ENCODE results near the gene ANO8. TPM values are rescaled to one million over a fixed set of nuclear protein-coding genes. Genes with fewer than 3 reads are reported as not detected.
A peak's percentile ranks its signal among the peaks of the same experiment; 100 is the strongest.
"Not testable (repeated sequence)": the region's sequence is repeated elsewhere in the genome, so short reads cannot be mapped to it uniquely, and the experiment has no call there.

The ANO8 gene
- under 1 TPM; 0.06 to 0.40 (median 0.12) TPM for polyA plus RNA-seq

GRCh38 chr19:17334414-17335409 is at the start of gene ANO8:
Gene ANO8 (minus strand): TSS chr19:17334855. CDS start chr19:17334670, 185 bp downstream.
- H3K36me3 Mint-ChIP-seq: peaks cover 0 to 3% (median 0%) of the 10 kb centered on the region in 3 donors

GRCh38 chr19:17380426-17381138 is 45.9 kb upstream of the ANO8 start:
- no peak overlapping the region for H3K27ac Mint-ChIP-seq
- H3K4me1 Mint-ChIP-seq: peaks cover 5 to 6% of the 10 kb centered on the region in 2 donors
- no peak overlapping the region for H3K4me3 Mint-ChIP-seq

More at GRCh38 chr19:17334414-17335409, at the start of gene ANO8:
- Mint-ChIP-seq H3K27ac (peak within 1 kb of the TSS; percentile 69 to 98 (median 90)), H3K27me3 (ENCODE audit: low read depth in 3 of 3) (peaks cover 0 to 11% (median 11%) of the 10 kb centered on the region in 3 donors), H3K4me1 (peaks cover 32 to 44% of the 10 kb centered on the region in 2 donors), H3K4me3 (peak within 1 kb of the TSS; percentile 88 to 97 (median 96)), H3K9me3 (no peaks in the 10 kb centered on the region)
- peak; percentile 91 to 95 (median 94) for DNase-seq

GRCh38 chr19:17379221-17379631 is 44.6 kb upstream of the ANO8 start:
- no peak overlapping the region for H3K4me3 Mint-ChIP-seq
- peaks cover 0 to 12% (median 6%) of the 10 kb centered on the region in 3 donors for H3K27me3 Mint-ChIP-seq (ENCODE audit: low read depth in 3 of 3)
- H3K36me3 Mint-ChIP-seq: no peaks in the 10 kb centered on the region
- peaks cover 5 to 6% of the 10 kb centered on the region in 2 donors for H3K4me1 Mint-ChIP-seq
- no peak for DNase-seq
- peaks cover 0 to 1% (median 0%) of the 10 kb centered on the region in 6 donors for H3K9me3 Mint-ChIP-seq
- H3K27ac Mint-ChIP-seq: peak overlapping the region in 1 of 6 donors; percentile 50

More at GRCh38 chr19:17380426-17381138, 45.9 kb upstream of the ANO8 start:
- H3K27me3 Mint-ChIP-seq (ENCODE audit: low read depth in 3 of 3): peaks cover 0 to 11% (median 6%) of the 10 kb centered on the region in 3 donors
- peaks cover 0 to 1% (median 0%) of the 10 kb centered on the region in 6 donors for H3K9me3 Mint-ChIP-seq
- H3K36me3 Mint-ChIP-seq: no peaks in the 10 kb centered on the region
- no peak for DNase-seq

- Mint-ChIP-seq H3K36me3 (no peaks in the 10 kb centered on the region), H3K27me3 (ENCODE audit: low read depth in 3 of 3) (peaks cover 0 to 12% (median 6%) of the 10 kb centered on the region in 3 donors), H3K4me1 (peaks cover 5 to 6% of the 10 kb centered on the region in 2 donors), H3K9me3 (peaks cover 0 to 1% (median 0%) of the 10 kb centered on the region in 6 donors), H3K27ac (peak overlapping the region in 1 of 6 donors; percentile 50), H3K4me3 (no peak overlapping the region)
- no peak for DNase-seq
These were observed 43.6 kb upstream of the ANO8 start for GRCh38 chr19:17378271-17378670.

GRCh38 chr19:17376935-17377600 is 42.4 kb upstream of the ANO8 start, which contains the start of gene PLVAP:
Gene PLVAP (minus strand): TSS chr19:17377342. CDS start chr19:17377288, 54 bp downstream.
- Mint-ChIP-seq H3K27ac (no peak within 1 kb of the TSS), H3K36me3 (no peaks in the 10 kb centered on the region), H3K9me3 (peaks cover 0 to 1% (median 0%) of the 10 kb centered on the region in 6 donors), H3K4me3 (no peak within 1 kb of the TSS), H3K27me3 (ENCODE audit: low read depth in 3 of 3) (peaks cover 0 to 12% (median 6%) of the 10 kb centered on the region in 3 donors), H3K4me1 (no peaks in the 10 kb centered on the region)
- no peak for DNase-seq

GRCh38 chr19:17370026-17370587 is 35.5 kb upstream of the ANO8 start:
- H3K27ac Mint-ChIP-seq: peak overlapping the region in 2 of 6 donors; percentile 14 to 53

GRCh38 chr19:17365361-17365760 is 30.7 kb upstream of the ANO8 start:
- Mint-ChIP-seq H3K4me1 (peaks cover 0 to 5% of the 10 kb centered on the region in 2 donors), H3K9me3 (no peaks in the 10 kb centered on the region), H3K27ac (no peak overlapping the region), H3K36me3 (no peaks in the 10 kb centered on the region), H3K27me3 (ENCODE audit: low read depth in 3 of 3) (peaks cover 0 to 5% (median 4%) of the 10 kb centered on the region in 3 donors), H3K4me3 (no peak overlapping the region)
- DNase-seq: no peak

More at GRCh38 chr19:17370026-17370587, 35.5 kb upstream of the ANO8 start:
- no peak for DNase-seq
- H3K9me3 Mint-ChIP-seq: no peaks in the 10 kb centered on the region
- H3K36me3 Mint-ChIP-seq: no peaks in the 10 kb centered on the region
- peaks cover 0 to 7% (median 4%) of the 10 kb centered on the region in 3 donors for H3K27me3 Mint-ChIP-seq (ENCODE audit: low read depth in 3 of 3)
- H3K4me3 Mint-ChIP-seq: peak overlapping the region in 1 of 5 donors; percentile 19
- H3K4me1 Mint-ChIP-seq: peaks cover 0 to 5% of the 10 kb centered on the region in 2 donors

GRCh38 chr19:17363852-17364605 is 29.4 kb upstream of the ANO8 start:
- H3K27me3 Mint-ChIP-seq (ENCODE audit: low read depth in 3 of 3); H3K36me3 Mint-ChIP-seq; H3K4me3 Mint-ChIP-seq; DNase-seq; H3K27ac Mint-ChIP-seq; H3K9me3 Mint-ChIP-seq; H3K4me1 Mint-ChIP-seq: not testable (repeated sequence)

GRCh38 chr19:17359905-17360800 is 25.5 kb upstream of the ANO8 start:
- H3K27me3 Mint-ChIP-seq (ENCODE audit: low read depth in 3 of 3): peaks cover 1 to 3% (median 2%) of the 10 kb centered on the region in 3 donors
- H3K36me3 Mint-ChIP-seq: no peaks in the 10 kb centered on the region
- no peaks in the 10 kb centered on the region for H3K9me3 Mint-ChIP-seq
- no peak overlapping the region for H3K4me3 Mint-ChIP-seq
- no peak overlapping the region for H3K27ac Mint-ChIP-seq
- H3K4me1 Mint-ChIP-seq: no peaks in the 10 kb centered on the region
- DNase-seq: no peak

GRCh38 chr19:17358395-17358794 is 23.7 kb upstream of the ANO8 start:
- Mint-ChIP-seq H3K36me3 (no peaks in the 10 kb centered on the region), H3K9me3 (no peaks in the 10 kb centered on the region)

GRCh38 chr19:17357724-17358123 is 23.1 kb upstream of the ANO8 start:
- Mint-ChIP-seq H3K4me1 (no peaks in the 10 kb centered on the region), H3K36me3 (no peaks in the 10 kb centered on the region), H3K27me3 (ENCODE audit: low read depth in 3 of 3) (peaks cover 0 to 5% (median 1%) of the 10 kb centered on the region in 3 donors), H3K9me3 (no peaks in the 10 kb centered on the region), H3K4me3 (no peak overlapping the region), H3K27ac (no peak overlapping the region)
- no peak for DNase-seq

More at GRCh38 chr19:17358395-17358794, 23.7 kb upstream of the ANO8 start:
- Mint-ChIP-seq H3K4me1 (no peaks in the 10 kb centered on the region), H3K27me3 (ENCODE audit: low read depth in 3 of 3) (peaks cover 0 to 3% (median 1%) of the 10 kb centered on the region in 3 donors), H3K27ac (no peak overlapping the region), H3K4me3 (no peak overlapping the region)
- no peak for DNase-seq

Measured in immature natural killer cell (primary cell).